ENCODE results near the gene PRKCH.

The PRKCH gene

DNA sequence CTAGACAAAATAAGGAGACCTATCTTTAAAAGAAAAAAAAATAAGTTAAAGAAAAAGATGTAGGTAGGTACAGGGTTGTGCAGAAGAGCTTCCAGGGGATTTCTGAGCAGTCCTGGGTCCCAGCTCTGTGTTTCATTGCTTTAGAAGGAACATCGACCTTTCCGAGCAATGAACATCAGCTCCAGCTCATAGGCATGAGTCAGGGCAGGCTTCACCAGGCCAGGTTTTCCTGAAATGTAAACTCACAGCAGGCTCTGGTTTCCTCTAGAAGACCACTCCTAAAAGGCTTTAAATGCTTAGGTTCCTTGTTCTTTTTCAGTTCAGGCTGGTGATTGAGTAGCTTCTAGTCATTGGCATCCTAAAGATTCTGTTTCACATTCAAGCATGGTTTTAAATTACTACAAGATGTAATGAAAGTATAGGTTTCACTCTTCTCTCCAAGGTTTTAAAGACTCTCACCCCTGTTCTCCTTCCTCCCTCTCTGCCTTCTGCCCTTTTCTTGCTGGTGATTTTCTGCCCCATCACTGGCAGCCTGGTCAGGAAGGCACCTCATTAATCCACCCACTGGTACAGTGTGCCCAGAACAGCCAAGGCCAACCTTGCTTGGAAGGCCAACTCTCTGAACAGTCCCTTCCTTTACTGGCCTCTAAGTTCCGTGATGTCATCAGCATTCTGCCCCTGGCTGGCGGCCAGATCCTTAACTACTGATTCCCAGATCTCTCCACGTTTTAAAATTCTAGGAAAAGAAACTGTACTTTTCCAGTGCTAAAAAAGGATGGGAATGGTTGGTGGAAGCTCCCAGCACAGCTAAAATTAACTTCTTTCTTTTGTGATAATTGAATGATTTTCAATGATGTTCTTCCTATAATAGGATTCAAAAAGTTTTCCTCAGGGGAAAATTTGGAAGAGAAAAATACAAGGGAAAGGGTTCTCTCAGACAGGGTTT lies 264.5 kb downstream of the PRKCH start:
- H3K27ac ChIP-seq: peak overlapping the region; percentile 78 to 87
- no peak overlapping the region for H3K4me3 ChIP-seq
- TF ChIP-seq, protein P1, sequence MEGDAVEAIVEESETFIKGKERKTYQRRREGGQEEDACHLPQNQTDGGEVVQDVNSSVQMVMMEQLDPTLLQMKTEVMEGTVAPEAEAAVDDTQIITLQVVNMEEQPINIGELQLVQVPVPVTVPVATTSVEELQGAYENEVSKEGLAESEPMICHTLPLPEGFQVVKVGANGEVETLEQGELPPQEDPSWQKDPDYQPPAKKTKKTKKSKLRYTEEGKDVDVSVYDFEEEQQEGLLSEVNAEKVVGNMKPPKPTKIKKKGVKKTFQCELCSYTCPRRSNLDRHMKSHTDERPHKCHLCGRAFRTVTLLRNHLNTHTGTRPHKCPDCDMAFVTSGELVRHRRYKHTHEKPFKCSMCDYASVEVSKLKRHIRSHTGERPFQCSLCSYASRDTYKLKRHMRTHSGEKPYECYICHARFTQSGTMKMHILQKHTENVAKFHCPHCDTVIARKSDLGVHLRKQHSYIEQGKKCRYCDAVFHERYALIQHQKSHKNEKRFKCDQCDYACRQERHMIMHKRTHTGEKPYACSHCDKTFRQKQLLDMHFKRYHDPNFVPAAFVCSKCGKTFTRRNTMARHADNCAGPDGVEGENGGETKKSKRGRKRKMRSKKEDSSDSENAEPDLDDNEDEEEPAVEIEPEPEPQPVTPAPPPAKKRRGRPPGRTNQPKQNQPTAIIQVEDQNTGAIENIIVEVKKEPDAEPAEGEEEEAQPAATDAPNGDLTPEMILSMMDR (IDR thresholded peaks at IDR 0.05): no peak
- peak; percentile 76 to 93 for DNase-seq
- H3K9me3 ChIP-seq: no peaks in the 10 kb centered on the region
- H3K36me3 ChIP-seq: no peaks in the 10 kb centered on the region
- intact Hi-C loops (cut with DNase I; ENCODE audit: low total_unique reads): loop anchor here (2.0 to 10.0 kb wide), 3 partner anchors 59 to 109 kb away; partner anchors contain the start of gene HIF1A
- H3K27me3 ChIP-seq: no peaks in the 10 kb centered on the region
- peaks cover 0 to 52% (median 36%) of the 10 kb centered on the region in 4 donors for H3K4me1 ChIP-seq

DNA sequence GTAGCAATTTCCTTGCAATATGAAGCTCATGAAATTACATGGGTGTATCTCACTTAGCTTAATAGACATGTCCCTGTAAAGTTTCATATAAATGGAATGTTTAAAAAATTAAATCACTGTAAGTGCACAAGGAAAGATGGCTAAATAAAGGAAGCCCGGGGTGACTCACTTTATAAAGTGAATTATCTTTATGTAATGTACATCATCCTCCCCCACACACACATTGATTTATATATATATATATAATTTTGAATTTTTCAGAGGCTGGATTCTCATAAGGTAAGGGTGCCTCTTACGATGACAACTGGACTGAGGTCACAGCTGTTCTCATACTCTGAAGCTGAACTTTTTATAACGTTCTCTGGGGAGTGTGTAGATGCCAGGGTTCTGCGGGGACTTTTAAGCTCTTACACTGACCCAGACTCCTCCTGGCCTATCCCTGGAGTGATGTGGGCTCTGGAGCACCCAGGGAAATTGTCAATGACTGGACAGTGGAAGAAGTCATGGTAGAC lies 265.2 kb downstream of the PRKCH start:
- H3K27ac ChIP-seq: peak overlapping the region; percentile 78 to 87
- H3K4me3 ChIP-seq: no peak overlapping the region
- peak in 1 of 2 donors; percentile 78 for DNase-seq
- H3K27me3 ChIP-seq: no peaks in the 10 kb centered on the region
- no peaks in the 10 kb centered on the region for H3K36me3 ChIP-seq
- peaks cover 0 to 52% (median 36%) of the 10 kb centered on the region in 4 donors for H3K4me1 ChIP-seq
- TF ChIP-seq, protein P1 (IDR thresholded peaks at IDR 0.05): no peak
- intact Hi-C loops (cut with DNase I; ENCODE audit: low total_unique reads): loop anchor here (2.0 to 10.0 kb wide), 3 partner anchors 59 to 110 kb away; partner anchors contain the start of gene HIF1A
- no peaks in the 10 kb centered on the region for H3K9me3 ChIP-seq

DNA sequence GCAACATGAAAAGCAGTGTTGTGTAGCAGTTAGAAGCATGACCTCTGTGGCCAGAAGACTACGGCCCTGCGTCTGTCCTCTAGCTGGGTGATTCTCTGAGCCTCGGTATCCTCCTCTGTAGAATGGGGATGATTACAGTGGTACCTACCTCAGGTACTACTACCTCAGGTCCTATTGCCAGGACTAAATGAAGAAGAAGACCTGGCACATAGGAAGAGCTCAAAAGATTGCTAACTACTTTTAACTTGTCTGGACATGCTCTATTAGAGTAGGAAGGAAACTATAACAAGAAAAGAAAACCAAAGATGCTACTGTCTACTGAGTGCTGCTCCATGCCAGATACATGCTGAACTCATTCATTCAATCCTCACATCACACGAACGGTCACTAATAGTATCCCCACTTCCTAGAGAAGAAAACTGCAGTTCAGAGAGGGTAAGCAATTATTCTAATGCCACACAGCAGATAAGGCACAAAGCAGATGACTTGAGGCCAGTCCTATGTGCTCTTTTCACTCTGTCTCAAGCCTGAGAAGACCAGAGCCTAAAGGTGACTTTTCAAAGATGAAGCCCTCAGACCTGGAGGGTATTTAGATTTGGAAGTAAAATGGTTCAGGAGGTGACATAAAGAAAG lies 265.8 kb downstream of the PRKCH start:
- TF ChIP-seq, protein P1 (IDR thresholded peaks at IDR 0.05): no peak
- Histone ChIP-seq H3K9me3 (no peaks in the 10 kb centered on the region), H3K4me3 (no peak overlapping the region), H3K27ac (peak overlapping the region; percentile 78 to 87), H3K4me1 (peaks cover 0 to 52% (median 36%) of the 10 kb centered on the region in 4 donors), H3K27me3 (no peaks in the 10 kb centered on the region), H3K36me3 (no peaks in the 10 kb centered on the region)
- intact Hi-C loops (cut with DNase I; ENCODE audit: low total_unique reads): loop anchor here (2.0 to 10.0 kb wide), 3 partner anchors 60 to 110 kb away; partner anchors contain the start of gene HIF1A
- DNase-seq: no peak

DNA sequence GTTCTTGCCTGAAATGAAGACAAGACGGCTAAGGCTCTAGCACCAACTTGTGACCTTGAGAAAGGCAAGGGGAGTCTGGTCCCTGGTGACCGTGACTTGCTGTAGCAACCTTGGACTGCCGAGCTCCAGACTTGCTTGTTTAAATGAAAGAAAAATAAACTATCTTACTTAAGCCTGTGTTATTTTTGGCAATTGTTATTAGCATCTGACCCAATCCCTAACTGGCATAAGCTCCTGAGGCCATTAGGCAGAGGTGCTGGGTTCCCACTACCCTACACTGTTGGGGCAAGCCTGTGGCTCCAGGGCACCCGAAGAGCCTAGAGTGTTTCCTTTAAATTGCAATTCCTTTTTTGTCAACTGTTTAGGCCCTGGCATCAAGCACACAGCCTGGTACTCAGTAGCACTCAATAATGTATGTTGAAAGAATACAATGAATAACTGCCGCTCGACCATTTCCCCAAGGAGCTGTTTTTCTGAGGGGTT lies 267.1 kb downstream of the PRKCH start:
- Histone ChIP-seq H3K9me3 (no peaks in the 10 kb centered on the region), H3K27ac (peak overlapping the region; percentile 78 to 87), H3K4me1 (peaks cover 0 to 43% (median 36%) of the 10 kb centered on the region in 4 donors), H3K27me3 (no peaks in the 10 kb centered on the region), H3K4me3 (no peak overlapping the region), H3K36me3 (no peaks in the 10 kb centered on the region)
- intact Hi-C loops (cut with DNase I; ENCODE audit: low total_unique reads): loop anchor here (5.0 to 10.0 kb wide), 2 partner anchors 61 to 106 kb away; partner anchors contain the start of gene HIF1A
- TF ChIP-seq, protein P1 (IDR thresholded peaks at IDR 0.05): no peak
- peak; percentile 69 to 90 for DNase-seq

Measured in tibial artery (tissue), 4 donors.